ENCODE data around the gene FBXO31. TPM values are rescaled to one million over a fixed set of nuclear protein-coding genes. Genes with fewer than 3 reads are reported as not detected.

Gene FBXO31
- total RNA-seq, 2 experiments from 2014 or later: 35.7 to 38.9 TPM

DNA sequence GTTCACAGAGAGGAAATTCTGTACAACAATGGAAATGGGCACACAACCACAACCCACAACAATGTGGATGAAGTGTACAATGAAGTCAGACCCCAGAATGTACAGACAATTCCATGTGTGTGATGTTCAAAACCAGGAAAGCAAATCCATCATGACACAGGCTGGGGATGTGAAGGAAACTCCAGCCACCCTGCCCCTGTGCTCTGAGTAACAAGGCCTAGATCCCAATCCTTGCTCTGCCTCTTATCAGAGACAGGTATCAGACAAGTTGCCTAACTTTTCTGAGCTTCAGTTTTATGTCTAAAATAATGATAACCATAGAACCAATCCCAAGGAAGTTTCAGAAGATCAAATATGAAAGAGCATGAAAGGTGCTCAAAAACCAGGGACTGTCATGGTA is 64.6 kb downstream of the FBXO31 start:
- ATAC-seq (ENCODE audit: poor library complexity) (no peak), DNase-seq (no peak)
- Mint-ChIP-seq H3K27ac (peak overlapping the region; percentile 93), H3K9me3 (no peaks in the 10 kb centered on the region), H3K4me1 (ENCODE audit: low read depth) (peaks cover 21% of the 10 kb centered on the region), H3K27me3 (no peaks in the 10 kb centered on the region), H3K4me3 (peak overlapping the region; percentile 97), H3K36me3 (ENCODE audit: low read depth) (peaks cover 13% of the 10 kb centered on the region)
- intact Hi-C loops (cut with DNase I, micrococcal nuclease): loop anchor here in 1 of 2 experiments (5.0 kb wide), 1 partner anchor 173 kb away; the partner anchor contains the start of gene ZCCHC14
- H3K36me3 ChIP-seq (ENCODE audit: insufficient read depth, low read length): no peaks in the 10 kb centered on the region
- H3K4me3 ChIP-seq (ENCODE audit: low read length): no peak overlapping the region
- no peaks in the 10 kb centered on the region for H3K9me3 ChIP-seq (ENCODE audit: control insufficient read depth in 1 of 2, insufficient read depth in 1 of 2, low read length in 2 of 2)
- ChIA-PET CTCF (interaction anchor here (2.5 kb wide), 1 partner anchor 63 kb away, joined by 11 read pairs; the partner anchor contains the start of gene FBXO31), POLR2A (interaction anchor here (1.2 to 3.9 kb wide), 2 partner anchors 65 to 69 kb away, joined by 3 to 45 read pairs; partner anchors contain the start of gene FBXO31)
- TF ChIP-seq, protein P1, sequence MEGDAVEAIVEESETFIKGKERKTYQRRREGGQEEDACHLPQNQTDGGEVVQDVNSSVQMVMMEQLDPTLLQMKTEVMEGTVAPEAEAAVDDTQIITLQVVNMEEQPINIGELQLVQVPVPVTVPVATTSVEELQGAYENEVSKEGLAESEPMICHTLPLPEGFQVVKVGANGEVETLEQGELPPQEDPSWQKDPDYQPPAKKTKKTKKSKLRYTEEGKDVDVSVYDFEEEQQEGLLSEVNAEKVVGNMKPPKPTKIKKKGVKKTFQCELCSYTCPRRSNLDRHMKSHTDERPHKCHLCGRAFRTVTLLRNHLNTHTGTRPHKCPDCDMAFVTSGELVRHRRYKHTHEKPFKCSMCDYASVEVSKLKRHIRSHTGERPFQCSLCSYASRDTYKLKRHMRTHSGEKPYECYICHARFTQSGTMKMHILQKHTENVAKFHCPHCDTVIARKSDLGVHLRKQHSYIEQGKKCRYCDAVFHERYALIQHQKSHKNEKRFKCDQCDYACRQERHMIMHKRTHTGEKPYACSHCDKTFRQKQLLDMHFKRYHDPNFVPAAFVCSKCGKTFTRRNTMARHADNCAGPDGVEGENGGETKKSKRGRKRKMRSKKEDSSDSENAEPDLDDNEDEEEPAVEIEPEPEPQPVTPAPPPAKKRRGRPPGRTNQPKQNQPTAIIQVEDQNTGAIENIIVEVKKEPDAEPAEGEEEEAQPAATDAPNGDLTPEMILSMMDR (IDR thresholded peaks at IDR 0.05): no peak
- H3K27ac ChIP-seq (ENCODE audit: low read depth in 1 of 2, low read length in 2 of 2): no peak overlapping the region
- H3K4me1 ChIP-seq (ENCODE audit: insufficient read depth, low read length): peaks cover 14% of the 10 kb centered on the region
- H3K27me3 ChIP-seq (ENCODE audit: control insufficient read depth in 1 of 2, insufficient read depth in 2 of 2, low read length in 2 of 2): no peaks in the 10 kb centered on the region

DNA sequence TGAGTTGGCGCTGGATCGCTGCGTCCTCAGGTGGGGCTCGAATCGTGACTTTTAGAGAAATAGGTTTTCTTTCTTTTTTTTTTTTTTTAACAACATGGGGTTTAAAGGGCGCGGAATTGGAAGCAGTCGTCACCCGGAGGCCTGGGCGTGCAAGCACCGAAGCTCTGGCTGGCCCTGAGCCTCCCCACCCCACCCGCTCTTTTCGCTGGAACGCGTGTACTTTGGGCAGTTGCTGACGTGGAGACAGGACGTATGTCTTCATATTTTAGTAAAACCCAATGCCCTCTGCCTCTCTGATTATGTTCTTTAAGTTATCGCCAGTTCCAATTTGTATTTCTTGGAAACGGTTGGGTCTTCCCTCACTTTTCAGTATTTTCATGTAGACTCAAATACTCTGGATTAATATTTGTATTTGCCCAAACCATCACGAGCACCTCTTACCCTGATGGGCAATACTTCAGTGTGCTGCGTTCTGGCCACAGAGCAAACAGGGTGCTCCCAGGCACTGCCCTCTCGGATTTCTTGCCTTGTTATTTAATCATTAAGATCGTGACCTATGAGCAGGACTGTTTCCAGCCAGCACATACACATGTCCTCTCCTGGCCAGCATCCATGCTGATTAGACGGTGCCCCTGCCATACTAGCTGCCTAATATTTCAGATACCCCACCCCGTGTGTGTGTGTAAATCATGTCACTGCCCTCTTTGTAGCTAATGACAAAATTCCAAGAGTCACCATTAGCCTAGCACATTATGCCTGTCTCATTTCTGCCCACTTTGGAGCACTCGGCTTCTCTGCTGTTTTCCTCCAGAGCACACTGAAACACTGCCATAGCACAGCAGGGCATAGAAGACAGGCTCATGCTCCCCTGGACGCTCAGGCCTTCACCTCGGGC is 65.6 kb downstream of the FBXO31 start:
- H3K4me1 ChIP-seq (ENCODE audit: insufficient read depth, low read length): peaks cover 14% of the 10 kb centered on the region
- H3K27ac ChIP-seq (ENCODE audit: low read depth in 1 of 2, low read length in 2 of 2): peak overlapping the region; percentile 77 to 78
- H3K27me3 ChIP-seq (ENCODE audit: control insufficient read depth in 1 of 2, insufficient read depth in 2 of 2, low read length in 2 of 2): no peaks in the 10 kb centered on the region
- H3K36me3 Mint-ChIP-seq (ENCODE audit: low read depth): peaks cover 13% of the 10 kb centered on the region
- peak overlapping the region; percentile 97 for H3K4me3 Mint-ChIP-seq
- H3K27me3 Mint-ChIP-seq: no peaks in the 10 kb centered on the region
- TF ChIP-seq, protein P1 (IDR thresholded peaks at IDR 0.05): no peak
- ChIA-PET POLR2A (interaction anchor here (0.5 to 3.9 kb wide), 9 partner anchors 63 to 633 kb away, joined by 3 to 45 read pairs (median 5); partner anchors contain the start of genes BANP, FBXO31, KLHDC4 and MAP1LC3B), CTCF (interaction anchor here (0.7 to 2.5 kb wide), 2 partner anchors 64 to 76 kb away, joined by 3 to 11 read pairs; partner anchors contain the start of gene FBXO31)
- peak; percentile 30 for ATAC-seq (ENCODE audit: poor library complexity)
- H3K4me3 ChIP-seq (ENCODE audit: low read length): peak overlapping the region; percentile 97
- H3K4me1 Mint-ChIP-seq (ENCODE audit: low read depth): peaks cover 21% of the 10 kb centered on the region
- intact Hi-C loops (cut with DNase I, micrococcal nuclease): loop anchor here (1.0 to 5.0 kb wide), 4 partner anchors 63 to 174 kb away; partner anchors contain the start of genes MAP1LC3B (in 1 of the 2) and ZCCHC14 (in 1 of the 2)
- no peaks in the 10 kb centered on the region for H3K9me3 Mint-ChIP-seq
- peak overlapping the region; percentile 93 for H3K27ac Mint-ChIP-seq
- no peaks in the 10 kb centered on the region for H3K36me3 ChIP-seq (ENCODE audit: insufficient read depth, low read length)
- peak in 7 of 14 experiments; percentile 12 to 71 (median 42) for DNase-seq
- H3K9me3 ChIP-seq (ENCODE audit: control insufficient read depth in 1 of 2, insufficient read depth in 1 of 2, low read length in 2 of 2): no peaks in the 10 kb centered on the region

DNA sequence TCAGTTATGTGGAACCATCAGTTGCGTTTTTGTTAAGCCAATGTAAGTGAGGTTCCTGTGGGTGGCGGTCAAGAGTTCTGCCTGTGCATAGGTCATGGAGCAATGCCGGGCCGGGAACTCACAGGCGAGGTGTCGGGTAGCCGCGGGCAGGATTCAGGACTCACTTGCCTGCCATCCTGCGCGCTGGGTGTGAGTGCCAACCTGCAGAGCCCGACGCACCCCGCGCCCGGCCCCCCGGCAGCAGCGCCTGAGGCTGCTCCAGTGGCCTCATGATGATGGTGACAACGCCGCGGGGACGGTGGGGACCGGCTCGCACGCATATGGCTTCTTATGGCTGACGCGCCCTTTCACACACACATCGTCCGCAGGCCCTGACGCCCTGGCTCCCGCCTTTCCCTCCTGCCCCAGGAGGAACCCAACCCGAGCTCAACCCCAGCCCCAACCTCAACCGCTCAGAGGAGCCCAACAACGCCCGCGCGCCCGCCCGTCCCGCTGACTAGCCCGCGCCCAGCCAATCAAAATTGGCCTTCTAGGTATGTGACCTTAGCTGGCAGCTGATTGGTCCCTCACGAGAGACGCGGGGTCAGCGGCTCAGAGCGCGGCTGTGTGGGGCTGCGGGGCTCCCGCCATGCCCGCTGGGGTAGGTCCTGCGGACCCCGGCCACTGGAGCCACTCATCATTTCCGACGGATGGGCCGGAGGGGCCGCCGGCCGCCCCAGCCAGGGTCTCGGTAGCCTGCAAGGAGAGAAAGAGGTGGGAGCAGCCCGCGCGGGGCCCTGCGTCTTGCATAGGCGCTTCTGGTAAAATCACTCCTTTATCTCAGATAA is 66.4 kb downstream of the FBXO31 start, which contains the start of gene C16orf95:
C16orf95 (minus strand) TSS at position 470 of the 827 bp plus-strand sequence; CDS start at position 320, 150 bp downstream.
- Mint-ChIP-seq H3K27ac (peak within 1 kb of the TSS; percentile 93), H3K4me3 (peak within 1 kb of the TSS; percentile 97), H3K4me1 (ENCODE audit: low read depth) (peaks cover 21% of the 10 kb centered on the region), H3K9me3 (no peaks in the 10 kb centered on the region), H3K36me3 (ENCODE audit: low read depth) (peaks cover 13% of the 10 kb centered on the region), H3K27me3 (no peaks in the 10 kb centered on the region)
- intact Hi-C loops (cut with DNase I, micrococcal nuclease): loop anchor here (1.0 to 5.0 kb wide), 4 partner anchors 64 to 175 kb away; partner anchors contain the start of genes MAP1LC3B (in 1 of the 2) and ZCCHC14 (in 1 of the 2)
- peak within 1 kb of the TSS; percentile 77 to 78 for H3K27ac ChIP-seq (ENCODE audit: low read depth in 1 of 2, low read length in 2 of 2)
- DNase-seq: peak; percentile 93 to 98 (median 96)
- no peaks in the 10 kb centered on the region for H3K9me3 ChIP-seq (ENCODE audit: control insufficient read depth in 1 of 2, insufficient read depth in 1 of 2, low read length in 2 of 2)
- ChIA-PET CTCF (interaction anchor here (0.7 to 2.5 kb wide), 3 partner anchors 19 to 77 kb away, joined by 3 to 11 read pairs (median 3); partner anchors contain the start of gene FBXO31), POLR2A (interaction anchor here (1.0 to 3.9 kb wide), 7 partner anchors 64 to 448 kb away, joined by 3 to 45 read pairs (median 6); partner anchors contain the start of genes FBXO31, KLHDC4 and MAP1LC3B)
- peak within 1 kb of the TSS; percentile 97 for H3K4me3 ChIP-seq (ENCODE audit: low read length)
- H3K36me3 ChIP-seq (ENCODE audit: insufficient read depth, low read length): no peaks in the 10 kb centered on the region
- H3K4me1 ChIP-seq (ENCODE audit: insufficient read depth, low read length): peaks cover 14% of the 10 kb centered on the region
- TF ChIP-seq, protein P1 (IDR thresholded peaks at IDR 0.05): peak; percentile 53
- ATAC-seq (ENCODE audit: poor library complexity): peak; percentile 91
- no peaks in the 10 kb centered on the region for H3K27me3 ChIP-seq (ENCODE audit: control insufficient read depth in 1 of 2, insufficient read depth in 2 of 2, low read length in 2 of 2)

Measured in CD4-positive, alpha-beta T cell (primary cell).